HEK293 (cell line): Measurements from ENCODE around the gene GATA2.
A peak's percentile ranks its signal among the peaks of the same experiment; 100 is the strongest.

ENCODE experiments used
- CTCF ChIA-PET: fragments of 350-600 bp; formaldehyde crosslinking; extraction: SDS; loops from one replicate; lab custom pipeline; 2021; ENCODE audit warnings: antibody characterized with exemption; lab: Yijun Ruan, JAX
- POLR2A ChIA-PET: fragments of 300-600 bp; formaldehyde crosslinking; extraction: SDS; loops from one replicate; lab custom pipeline; 2020; ENCODE audit warnings: antibody characterized with exemption, inconsistent platforms; lab: Yijun Ruan, JAX
- H3K27ac ChIP-seq: fragments of 200-500 bp; sonication (Bioruptor generic); 2 replicates; pipeline ENCODE4 v1.5.1; 2014; ENCODE audit warnings: low read depth, low read length, control low read depth, inconsistent platforms; ENCODE audit errors: extremely low read depth
- H3K36me3 ChIP-seq, 2 experiments: fragments of 200-500 bp in 1 of 2; sonication (Bioruptor generic) in 1 of 2; 1 replicate in 1 of 2; 2 replicates in 1 of 2; pipeline ENCODE4 v1.5.1; 2014 to 2017; ENCODE audit warnings: inconsistent platforms in 2 of 2, low read length in 2 of 2; ENCODE audit not compliant: control insufficient read depth in 2 of 2, insufficient read depth in 1 of 2
- H3K4me1 ChIP-seq: fragments of 200-500 bp; sonication (Bioruptor generic); 2 replicates; pipeline ENCODE4 v1.5.1; 2014; ENCODE audit warnings: mild to moderate bottlenecking, low read length, inconsistent platforms; ENCODE audit not compliant: control insufficient read depth, insufficient read depth
- H3K4me3 ChIP-seq: 2 replicates; pipeline ENCODE4 v1.5.1; 2011; ENCODE audit warnings: low read depth, mild to moderate bottlenecking, control low read depth, low read length, moderate library complexity
- H3K9me3 ChIP-seq: fragments of 200-500 bp; sonication (Bioruptor generic); 2 replicates; pipeline ENCODE4 v1.5.1; 2014; ENCODE audit warnings: low read depth, low read length, inconsistent platforms; ENCODE audit not compliant: control insufficient read depth, insufficient read depth
- GLI4 ChIP-seq: fragments of 450-650 bp; formaldehyde crosslinking; IDR thresholded peaks from 2 replicates; pipeline ENCODE4 v1.5.1; 2016; ENCODE audit warnings: missing biosample characterization, missing genetic modification characterization
- IKZF3 ChIP-seq: fragments of 450-650 bp; IDR thresholded peaks from 2 replicates; pipeline ENCODE4 v1.5.0; 2018; ENCODE audit warnings: missing biosample characterization, mild to moderate bottlenecking, missing genetic modification characterization, moderate library complexity
- KLF9 ChIP-seq: fragments of 450-650 bp; formaldehyde crosslinking; IDR thresholded peaks from 2 replicates; pipeline ENCODE4 v1.5.1; 2016; ENCODE audit warnings: missing biosample characterization, missing genetic modification characterization, low read depth
- MEIS1 ChIP-seq: sonication (generic); formaldehyde crosslinking; IDR thresholded peaks from 2 replicates; pipeline ENCODE4 v1.8.1; 2022; ENCODE audit warnings: missing genetic modification reagents, mild to moderate bottlenecking, borderline replicate concordance
- SCRT2 ChIP-seq: fragments of 450-650 bp; formaldehyde crosslinking; IDR thresholded peaks from 2 replicates; pipeline ENCODE4 v1.5.1; 2016; ENCODE audit warnings: missing biosample characterization, missing genetic modification characterization
- ZBTB10 ChIP-seq: fragments of 450-650 bp; formaldehyde crosslinking; IDR thresholded peaks from 2 replicates; pipeline ENCODE4 v1.5.1; 2016; ENCODE audit warnings: missing biosample characterization, missing genetic modification characterization
- ZBTB48 ChIP-seq: fragments of 450-650 bp; formaldehyde crosslinking; IDR thresholded peaks from 2 replicates; pipeline ENCODE4 v1.5.1; 2016; ENCODE audit warnings: missing biosample characterization, missing genetic modification characterization
- ZFP69B ChIP-seq: fragments of 450-650 bp; formaldehyde crosslinking; IDR thresholded peaks from 2 replicates; pipeline ENCODE4 v1.5.1; 2016; ENCODE audit warnings: missing biosample characterization, missing genetic modification characterization
- ZNF121 ChIP-seq: fragments of 450-650 bp; formaldehyde crosslinking; IDR thresholded peaks from 2 replicates; pipeline ENCODE4 v1.5.1; 2016; ENCODE audit warnings: missing biosample characterization, missing genetic modification characterization
- ZNF133 ChIP-seq: fragments of 450-650 bp; formaldehyde crosslinking; IDR thresholded peaks from 2 replicates; pipeline ENCODE4 v1.5.1; 2016; ENCODE audit warnings: missing biosample characterization, missing genetic modification characterization
- ZNF140 ChIP-seq: fragments of 450-650 bp; formaldehyde crosslinking; IDR thresholded peaks from 2 replicates; pipeline ENCODE4 v1.5.1; 2016; ENCODE audit warnings: missing biosample characterization, missing genetic modification characterization
- ZNF155 ChIP-seq: fragments of 450-650 bp; formaldehyde crosslinking; IDR thresholded peaks from 2 replicates; pipeline ENCODE4 v1.5.1; 2016; ENCODE audit warnings: missing biosample characterization, missing genetic modification characterization
- ZNF16 ChIP-seq: fragments of 450-650 bp; formaldehyde crosslinking; IDR thresholded peaks from 2 replicates; pipeline ENCODE4 v1.5.1; 2016; ENCODE audit warnings: low read depth, missing biosample characterization, missing genetic modification characterization
- ZNF280C ChIP-seq: fragments of 450-650 bp; formaldehyde crosslinking; IDR thresholded peaks from 2 replicates; pipeline ENCODE4 v1.5.1; 2016; ENCODE audit warnings: missing biosample characterization, missing genetic modification characterization
- ZNF292 ChIP-seq: fragments of 450-650 bp; formaldehyde crosslinking; IDR thresholded peaks from 2 replicates; pipeline ENCODE4 v1.5.1; 2016; ENCODE audit warnings: low read depth, missing biosample characterization, missing genetic modification characterization, borderline replicate concordance
- ZNF302 ChIP-seq: fragments of 450-650 bp; formaldehyde crosslinking; IDR thresholded peaks from 2 replicates; pipeline ENCODE4 v1.5.1; 2016; ENCODE audit warnings: missing biosample characterization, missing genetic modification characterization, low read depth
- ZNF433 ChIP-seq: fragments of 450-650 bp; formaldehyde crosslinking; IDR thresholded peaks from 2 replicates; pipeline ENCODE4 v1.5.1; 2016; ENCODE audit warnings: missing biosample characterization, missing genetic modification characterization, low read depth
- ZNF473 ChIP-seq: fragments of 450-650 bp; formaldehyde crosslinking; IDR thresholded peaks from 2 replicates; pipeline ENCODE4 v1.5.1; 2017; ENCODE audit warnings: missing biosample characterization, missing genetic modification characterization
- ZNF501 ChIP-seq: fragments of 450-650 bp; formaldehyde crosslinking; IDR thresholded peaks from 2 replicates; pipeline ENCODE4 v1.5.1; 2016; ENCODE audit warnings: missing biosample characterization, missing genetic modification characterization
- ZNF513 ChIP-seq: fragments of 450-650 bp; IDR thresholded peaks from 2 replicates; pipeline ENCODE4 v1.5.1; 2018; ENCODE audit warnings: missing biosample characterization, missing genetic modification characterization
- ZNF521 ChIP-seq: fragments of 450-650 bp; formaldehyde crosslinking; IDR thresholded peaks from 2 replicates; pipeline ENCODE4 v1.5.1; 2017; ENCODE audit warnings: missing biosample characterization, mild to moderate bottlenecking, missing genetic modification characterization
- ZNF558 ChIP-seq: fragments of 450-650 bp; formaldehyde crosslinking; IDR thresholded peaks from 2 replicates; pipeline ENCODE4 v1.5.1; 2016; ENCODE audit warnings: missing biosample characterization, missing genetic modification characterization
- ZNF580 ChIP-seq: fragments of 450-650 bp; formaldehyde crosslinking; IDR thresholded peaks from 2 replicates; pipeline ENCODE4 v1.5.1; 2016; ENCODE audit warnings: missing biosample characterization, missing genetic modification characterization
- ZNF776 ChIP-seq: fragments of 450-650 bp; formaldehyde crosslinking; IDR thresholded peaks from 2 replicates; pipeline ENCODE4 v1.5.0; 2017; ENCODE audit warnings: missing biosample characterization, missing genetic modification characterization, borderline replicate concordance
- ZXDB ChIP-seq: fragments of 450-650 bp; formaldehyde crosslinking; IDR thresholded peaks from 2 replicates; pipeline ENCODE4 v1.5.1; 2016; ENCODE audit warnings: missing biosample characterization, missing genetic modification characterization
- TF ChIP-seq, protein P1 (sequence below): fragments of 450-650 bp; formaldehyde crosslinking; IDR thresholded peaks from 2 replicates; pipeline ENCODE4 v1.5.1; 2016; ENCODE audit warnings: missing biosample characterization, missing genetic modification characterization

The GATA2 gene

DNA sequence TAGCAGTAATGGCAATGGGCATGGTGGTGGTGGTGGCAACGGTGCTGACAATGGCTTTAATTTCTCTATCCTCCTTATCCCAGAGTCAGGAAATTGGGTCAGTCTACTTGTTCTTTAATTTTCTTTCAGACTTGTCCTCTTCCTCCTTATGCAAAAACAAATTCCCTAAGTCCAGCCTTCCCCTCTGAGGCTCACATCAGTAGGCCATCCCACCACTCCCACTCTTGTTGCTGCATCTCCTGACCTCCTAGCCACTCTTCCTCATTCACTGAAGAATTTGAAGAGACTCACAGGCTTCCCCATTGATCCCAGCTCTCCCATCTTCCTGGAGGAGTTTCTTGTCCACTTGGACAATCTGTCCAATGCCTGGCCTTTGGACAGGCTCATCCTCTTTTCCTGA, 46.2 kb downstream of the GATA2 start:
- POLR2A ChIA-PET: no interaction called here
- Histone ChIP-seq H3K4me3 (no peak overlapping the region), H3K4me1 (no peaks in the 10 kb centered on the region), H3K36me3 (no peaks in the 10 kb centered on the region), H3K9me3 (no peaks in the 10 kb centered on the region), H3K27ac (no peak overlapping the region)
- CTCF ChIA-PET: no interaction called here
- TF ChIP-seq ZXDB (tag by site-specific recombination) (no peak), SCRT2 (tag by site-specific recombination) (no peak), MEIS1 (CRISPR knock-in tag) (no peak), ZNF473 (tag by site-specific recombination) (no peak), ZNF280C (tag by site-specific recombination) (no peak), ZNF433 (tag by site-specific recombination) (no peak), ZNF501 (tag by site-specific recombination) (no peak), ZNF121 (tag by site-specific recombination) (no peak), ZFP69B (no peak), ZBTB48 (tag by site-specific recombination) (no peak), ZNF302 (tag by site-specific recombination) (no peak), GLI4 (no peak), ZNF133 (tag by site-specific recombination) (no peak), KLF9 (no peak)

DNA sequence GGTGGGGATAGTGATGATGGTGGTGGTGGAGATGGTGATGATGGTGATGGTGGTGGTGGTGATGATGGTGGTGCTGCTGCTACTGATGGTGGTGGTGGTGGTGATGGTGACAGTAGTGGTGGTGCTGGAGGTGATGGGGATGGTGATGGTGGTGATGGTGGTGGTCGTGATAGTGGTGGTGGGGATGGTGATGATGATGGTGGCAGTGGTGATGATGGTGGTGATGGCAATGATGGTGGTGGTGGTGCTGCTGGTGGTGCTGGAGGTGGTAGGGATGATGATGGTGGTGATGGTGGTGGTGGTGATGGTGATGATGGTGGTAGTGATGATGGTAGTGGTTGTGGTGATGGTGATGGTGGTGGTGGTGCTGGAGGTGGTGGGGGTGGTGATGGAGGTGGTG, 47.6 kb downstream of the GATA2 start:
- Histone ChIP-seq H3K36me3 (no peaks in the 10 kb centered on the region), H3K27ac (no peak overlapping the region), H3K4me3 (no peak overlapping the region), H3K4me1 (no peaks in the 10 kb centered on the region), H3K9me3 (no peaks in the 10 kb centered on the region)
- ChIA-PET CTCF (no interaction called here), POLR2A (no interaction called here)
- TF ChIP-seq ZBTB10 (tag by site-specific recombination): no peak
- peak; percentile 72 for TF ChIP-seq ZNF513 (tag by site-specific recombination)
- no peak for TF ChIP-seq ZNF292 (tag by site-specific recombination)
- 0 out of 2 replicates have a peak, but pooled peaks have one; percentile 34 for TF ChIP-seq ZNF521 (tag by site-specific recombination)
- 0 out of 2 replicates have a peak, but pooled peaks have one; percentile 4 for TF ChIP-seq ZNF140 (tag by site-specific recombination)
- no peak for TF ChIP-seq ZNF580
- TF ChIP-seq ZNF558 (tag by site-specific recombination): no peak
- no peak for TF ChIP-seq ZNF16 (tag by site-specific recombination)
- no peak for TF ChIP-seq GLI4
- TF ChIP-seq ZNF776 (tag by site-specific recombination): 0 out of 2 replicates have a peak, but pooled peaks have one; percentile 4
- no peak for TF ChIP-seq IKZF3
- TF ChIP-seq, protein P1, sequence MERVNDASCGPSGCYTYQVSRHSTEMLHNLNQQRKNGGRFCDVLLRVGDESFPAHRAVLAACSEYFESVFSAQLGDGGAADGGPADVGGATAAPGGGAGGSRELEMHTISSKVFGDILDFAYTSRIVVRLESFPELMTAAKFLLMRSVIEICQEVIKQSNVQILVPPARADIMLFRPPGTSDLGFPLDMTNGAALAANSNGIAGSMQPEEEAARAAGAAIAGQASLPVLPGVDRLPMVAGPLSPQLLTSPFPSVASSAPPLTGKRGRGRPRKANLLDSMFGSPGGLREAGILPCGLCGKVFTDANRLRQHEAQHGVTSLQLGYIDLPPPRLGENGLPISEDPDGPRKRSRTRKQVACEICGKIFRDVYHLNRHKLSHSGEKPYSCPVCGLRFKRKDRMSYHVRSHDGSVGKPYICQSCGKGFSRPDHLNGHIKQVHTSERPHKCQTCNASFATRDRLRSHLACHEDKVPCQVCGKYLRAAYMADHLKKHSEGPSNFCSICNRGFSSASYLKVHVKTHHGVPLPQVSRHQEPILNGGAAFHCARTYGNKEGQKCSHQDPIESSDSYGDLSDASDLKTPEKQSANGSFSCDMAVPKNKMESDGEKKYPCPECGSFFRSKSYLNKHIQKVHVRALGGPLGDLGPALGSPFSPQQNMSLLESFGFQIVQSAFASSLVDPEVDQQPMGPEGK (tag by site-specific recombination): no peak
- TF ChIP-seq ZNF155 (tag by site-specific recombination): no peak
